NAMALWA (cell line): ENCODE results near the gene EYS.
"Not testable (repeated sequence)": the region's sequence is repeated elsewhere in the genome, so short reads cannot be mapped to it uniquely, and the experiment has no call there.

Experiments used
- DNase-seq: peaks from one replicate; pipeline ENCODE4 v3.0.0-alpha.2; 2015; ENCODE audit warnings: low spot score

Gene EYS

GRCh38 chr6:63817492-63818050 lies 1889.5 kb downstream of the EYS start:
- DNase-seq, result no peak

DNA sequence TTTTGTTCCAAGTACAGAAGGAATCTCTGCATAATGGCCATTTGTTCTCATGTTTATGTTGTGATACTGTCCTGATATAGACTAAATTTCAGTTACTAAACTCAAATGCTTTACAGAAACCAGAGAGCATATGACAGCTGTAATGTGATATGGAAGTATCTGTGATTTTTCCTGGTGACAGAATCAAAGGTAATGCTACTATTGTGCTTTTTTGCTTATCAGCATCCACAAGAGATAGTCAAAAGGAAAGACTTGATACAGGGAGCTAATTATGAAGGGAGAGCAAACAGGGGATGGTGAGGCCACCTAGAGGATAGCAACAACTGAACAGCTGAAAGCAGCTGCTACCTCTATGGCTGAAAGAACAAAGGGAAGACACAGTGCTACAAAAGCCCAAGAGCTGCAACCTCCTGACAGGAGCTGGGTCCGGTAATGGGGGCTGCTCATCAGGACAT lies 1890.0 kb downstream of the EYS start:
- peak; percentile 16 for DNase-seq

DNA sequence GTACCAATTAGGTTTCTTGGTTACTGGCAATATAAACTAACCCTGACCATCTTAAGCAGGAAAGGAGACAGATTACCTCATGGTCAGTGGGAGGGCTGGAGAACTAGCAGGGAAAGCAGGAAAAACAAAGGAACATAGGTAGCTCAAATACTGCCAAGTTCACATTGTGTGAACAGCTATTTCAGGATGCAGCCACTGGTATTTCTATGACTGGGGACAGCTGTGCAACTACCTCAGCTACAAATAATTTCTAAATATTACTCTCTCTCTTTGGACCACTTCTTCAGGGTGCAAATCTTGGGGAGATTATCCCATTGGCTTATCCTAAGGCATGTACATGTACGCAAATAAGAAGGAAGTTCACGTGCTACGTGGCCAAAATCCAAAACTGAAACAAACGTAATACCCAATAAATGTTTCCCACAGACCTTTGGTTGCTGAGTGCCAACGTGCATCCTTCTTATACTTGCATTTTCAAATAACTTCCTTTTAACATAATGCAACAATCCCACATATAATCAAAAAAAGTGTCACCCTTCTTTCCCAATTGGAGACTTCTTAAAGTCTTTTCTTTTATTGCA lies 1890.5 kb downstream of the EYS start:
- no peak for DNase-seq

- no peak for DNase-seq
Observed at GRCh38 chr6:63814459-63814858, 1892.6 kb downstream of the EYS start.

- DNase-seq, result no peak
Observed at GRCh38 chr6:63813566-63814120, 1893.4 kb downstream of the EYS start.

DNA sequence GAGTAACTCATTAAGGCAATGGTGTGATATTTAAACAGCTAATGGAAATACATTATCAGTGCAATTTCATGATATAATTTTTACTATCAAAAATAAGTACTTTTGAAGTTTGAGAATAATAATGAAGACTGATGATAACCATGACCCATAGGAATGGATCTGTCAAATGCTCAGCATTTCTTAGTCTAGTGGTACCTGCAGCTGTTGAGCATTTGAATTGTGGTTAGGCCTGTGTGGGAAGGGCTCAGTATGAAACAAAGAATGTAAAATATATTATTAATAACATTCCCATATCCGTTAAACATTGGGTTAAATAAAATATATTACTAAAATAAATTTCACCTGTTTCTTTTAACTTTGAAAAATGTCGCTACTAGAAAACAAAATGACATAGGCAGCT lies 1898.5 kb downstream of the EYS start:
- DNase-seq, result no peak

GRCh38 chr6:63807056-63807455 lies 1900.0 kb downstream of the EYS start:
- no peak for DNase-seq

- DNase-seq, result no peak
Observed at GRCh38 chr6:63806573-63806913, 1900.5 kb downstream of the EYS start.

- DNase-seq, result no peak
Observed at GRCh38 chr6:63805808-63806572, 1901.0 kb downstream of the EYS start.

GRCh38 chr6:63805345-63805744 lies 1901.7 kb downstream of the EYS start:
- no peak for DNase-seq

DNA sequence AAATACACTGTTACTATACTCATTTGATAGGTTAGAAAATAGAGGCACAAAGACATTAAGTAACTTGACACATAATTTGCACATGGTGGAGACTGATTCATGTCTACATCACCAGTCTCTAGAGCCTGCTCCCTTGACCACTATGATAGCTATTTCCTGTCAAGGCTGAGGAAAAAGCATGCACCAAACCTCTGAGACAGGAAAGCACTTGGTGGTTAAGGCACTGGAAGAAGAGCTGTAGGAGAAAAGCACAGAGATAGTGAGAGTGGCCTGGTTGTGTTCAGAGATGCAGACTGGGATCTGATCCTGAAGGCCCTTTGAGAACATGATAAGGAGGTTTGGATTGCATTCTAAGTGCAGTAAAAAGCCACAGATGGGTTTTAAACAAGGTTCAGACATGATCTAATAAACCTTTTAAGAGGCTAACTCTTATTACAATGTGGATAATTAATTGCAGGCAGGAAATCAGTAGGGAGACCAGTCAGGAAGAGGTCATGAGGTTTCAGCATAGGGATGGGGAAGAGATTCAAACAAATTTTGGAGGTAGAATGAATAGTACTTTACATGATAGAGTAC lies 1902.6 kb downstream of the EYS start:
- DNase-seq, result no peak

DNA sequence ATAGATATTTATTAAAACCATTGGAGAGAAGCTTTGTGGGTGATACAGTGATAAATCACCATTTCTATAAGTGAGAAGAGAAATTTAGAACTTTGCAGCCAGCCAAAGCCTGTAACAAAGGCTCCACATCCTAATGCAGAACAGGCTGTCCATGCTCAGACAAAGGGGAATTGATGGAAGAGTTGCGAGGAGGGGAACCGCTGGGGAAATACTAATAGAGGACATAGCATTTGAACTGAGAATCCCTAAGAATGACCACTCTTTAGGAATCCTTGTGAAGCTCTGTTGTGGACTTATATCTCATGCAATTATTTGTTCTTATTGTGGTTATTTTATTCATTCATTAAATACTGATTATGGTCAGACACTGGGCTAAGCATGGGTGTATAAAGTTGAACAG lies 1903.7 kb downstream of the EYS start:
- no peak for DNase-seq

DNA sequence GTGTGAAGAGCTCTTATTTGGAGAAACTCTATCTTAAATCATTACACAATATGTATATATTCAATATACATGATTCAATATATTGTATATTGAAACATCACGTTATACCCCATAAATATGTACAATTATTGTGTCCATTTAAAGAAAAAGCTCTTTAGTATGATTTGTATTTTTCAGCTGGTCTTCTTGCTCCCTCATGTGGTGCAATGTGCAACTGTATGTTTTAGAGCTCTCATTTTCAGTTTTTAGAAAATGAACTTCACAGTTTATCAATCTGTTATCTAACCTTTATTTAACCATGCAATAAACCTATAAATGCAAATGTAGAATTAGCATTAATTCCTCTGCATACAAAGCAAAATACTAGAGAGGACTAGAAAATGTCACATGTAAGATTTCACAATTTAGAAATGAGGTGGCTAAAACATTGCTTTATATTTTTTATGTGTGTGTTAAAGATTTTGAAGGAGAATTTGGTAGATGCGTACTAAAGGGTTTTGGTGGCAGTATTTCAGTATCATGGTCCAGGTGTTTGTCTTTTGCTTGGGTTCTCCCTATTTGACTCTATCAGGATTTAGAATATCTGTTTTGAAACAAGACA lies 1904.3 kb downstream of the EYS start:
- peak; percentile 51 for DNase-seq

GRCh38 chr6:63800386-63800785 lies 1906.6 kb downstream of the EYS start:
- DNase-seq, result not testable (repeated sequence)

DNA sequence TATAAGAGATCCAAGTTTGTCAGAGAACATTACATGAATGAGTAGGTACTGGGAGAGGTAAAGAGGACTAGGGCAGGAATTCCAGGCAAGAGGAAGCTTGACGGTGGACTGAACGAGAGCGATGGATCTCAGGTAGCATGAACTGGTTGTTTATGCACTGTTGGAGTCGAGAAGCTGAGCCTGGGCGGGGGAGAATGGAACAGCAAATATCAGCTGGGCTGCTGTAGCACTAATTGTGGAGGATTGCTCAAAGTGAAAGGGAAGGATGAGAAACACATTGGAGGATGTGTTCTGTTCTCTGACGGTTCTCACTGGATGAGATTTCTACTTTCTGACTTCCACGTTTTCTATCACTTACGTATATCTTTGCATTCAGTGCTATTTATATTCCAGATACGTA lies 1907.2 kb downstream of the EYS start:
- no peak for DNase-seq

GRCh38 chr6:63799313-63799712 lies 1907.7 kb downstream of the EYS start:
- DNase-seq, result no peak

GRCh38 chr6:63798378-63798777 lies 1908.6 kb downstream of the EYS start:
- no peak for DNase-seq

DNA sequence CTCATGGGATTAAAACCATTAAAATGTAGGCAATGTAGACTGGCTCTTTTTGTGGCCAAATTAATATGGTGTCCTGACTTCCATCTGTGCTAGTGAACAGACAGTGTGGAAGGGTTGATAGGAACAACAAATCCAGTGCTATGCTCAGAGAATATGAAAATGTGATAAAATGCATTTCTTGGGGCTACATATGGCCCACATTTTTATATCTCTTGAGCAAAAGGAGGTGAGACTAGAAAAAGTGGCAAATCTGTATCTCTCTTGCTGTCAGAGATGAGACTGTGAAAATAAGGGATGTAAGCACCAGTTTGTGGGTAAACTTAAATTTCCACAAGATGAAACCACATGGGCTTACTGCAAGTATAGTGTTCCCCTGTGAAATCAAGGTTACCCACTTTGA lies 1909.3 kb downstream of the EYS start:
- DNase-seq, result no peak

- no peak for DNase-seq
Observed at GRCh38 chr6:63795826-63796225, 1911.2 kb downstream of the EYS start.

- no peak for DNase-seq
Observed at GRCh38 chr6:63795006-63795405, 1912.0 kb downstream of the EYS start.

- no peak for DNase-seq
Observed at GRCh38 chr6:63793465-63794137, 1913.4 kb downstream of the EYS start.
